ENCODE measurements around the gene RAI2.

GRCh38 chrX:17824980-17825379 is 36.1 kb downstream of the RAI2 start:
- TF ChIP-seq CTCF (conservative IDR thresholded peaks at IDR 0.05 in 1 of 2, IDR thresholded peaks at IDR 0.05 in 1 of 2; ENCODE audit: low read depth in 1 of 2, low read length in 2 of 2), result no peak
- TF ChIP-seq EZH2 (IDR thresholded peaks at IDR 0.05; ENCODE audit: low read length, missing control alignments), result no peak

Data from fibroblast of lung (primary cell).